K562 (cell line): ENCODE measurements around the gene CYP11A1. TPM values are rescaled to one million over a fixed set of nuclear protein-coding genes. Genes with fewer than 3 reads are reported as not detected.

Source experiments
- AFF4 ChIP-seq: sonication (generic); formaldehyde crosslinking; IDR thresholded peaks from 2 replicates; pipeline ENCODE4 v1.8.0; 2023; ENCODE audit warnings: mild to moderate bottlenecking, missing genetic modification reagents
- ATF2 ChIP-seq: sonication (generic); formaldehyde crosslinking; IDR thresholded peaks from 2 replicates; pipeline ENCODE4 v1.8.1; 2022; ENCODE audit warnings: missing genetic modification reagents
- E2F1 ChIP-seq: sonication (generic); formaldehyde crosslinking; IDR thresholded peaks from 2 replicates; pipeline ENCODE4 v1.8.1; 2023; ENCODE audit warnings: mild to moderate bottlenecking, missing genetic modification reagents, moderate library complexity
- ETS1 ChIP-seq: conservative IDR thresholded peaks from 2 replicates; pipeline ENCODE4 v1.6.1; 2011; ENCODE audit warnings: low read depth, mild to moderate bottlenecking, low read length; ENCODE audit not compliant: control insufficient read depth
- HDAC1 ChIP-seq, 2 experiments: fragments of 450-650 bp; IDR thresholded peaks; 2 replicates each; pipeline ENCODE4 v1.6.1; 2016 to 2017; ENCODE audit warnings: inconsistent platforms in 1 of 2, mild to moderate bottlenecking in 1 of 2, moderate library complexity in 1 of 2
- MAZ ChIP-seq, 2 experiments: fragments of 450-650 bp in 1 of 2; sonication (generic) in 1 of 2; formaldehyde crosslinking; IDR thresholded peaks in 1 of 2; conservative IDR thresholded peaks in 1 of 2; 2 replicates each; pipeline versions ENCODE4 v1.4.0 to v1.5.0; 2020; ENCODE audit warnings: mild to moderate bottlenecking in 1 of 2, missing genetic modification reagents in 1 of 2
- MCM5 ChIP-seq: fragments of 450-650 bp; IDR thresholded peaks from 2 replicates; pipeline ENCODE4 v1.6.1; 2016; ENCODE audit warnings: low read depth
- NFYB ChIP-seq: IDR thresholded peaks from 2 replicates; pipeline ENCODE4 v1.6.1; 2011; ENCODE audit warnings: mild to moderate bottlenecking, moderate library complexity; ENCODE audit not compliant: insufficient read length; ENCODE audit errors: extremely low read depth
- POLR2G ChIP-seq: fragments of 200-400 bp; formaldehyde crosslinking; IDR thresholded peaks from 2 replicates; pipeline ENCODE4 v1.6.1; 2017; ENCODE audit warnings: low read depth, mild to moderate bottlenecking, antibody characterized with exemption, low read length, moderate library complexity
- STAT5A ChIP-seq: IDR thresholded peaks from 2 replicates; pipeline ENCODE4 v1.6.1; 2012; ENCODE audit warnings: low read length, inconsistent platforms, borderline replicate concordance
- ZMIZ1 ChIP-seq, 2 experiments: fragments of 150-350 bp in 1 of 2; IDR thresholded peaks; 2 replicates each; pipeline ENCODE4 v1.6.1; 2012 to 2016; ENCODE audit warnings: low read depth in 2 of 2, low read length in 2 of 2, mild to moderate bottlenecking in 1 of 2, moderate library complexity in 1 of 2
- ZNF133 ChIP-seq: fragments of 250-450 bp; sonication (Bioruptor Pico); IDR thresholded peaks from 2 replicates; pipeline ENCODE4 v1.4.0; 2020; ENCODE audit warnings: mild to moderate bottlenecking
- ZNF75A ChIP-seq: fragments of 450-650 bp; formaldehyde crosslinking; IDR thresholded peaks from 2 replicates; pipeline ENCODE4 v1.4.0; 2020; ENCODE audit warnings: mild to moderate bottlenecking
- ZNF778 ChIP-seq: fragments of 450-650 bp; formaldehyde crosslinking; IDR thresholded peaks from 2 replicates; pipeline ENCODE4 v1.4.0; 2020; ENCODE audit warnings: mild to moderate bottlenecking, moderate library complexity
- polyA plus RNA-seq, 8 experiments: library from polyadenylated mRNA; depleted of rRNA in 4 of 8; stranded (reverse) in 5 of 8; unstranded in 3 of 8; fragments of >200 nt; fragmentation: Nextera tagmentation in 2 of 8; fragmentation: Illumina TruSeq in 1 of 8; extraction: Ambion mirVana in 2 of 8; extraction: Trizol in 1 of 8; gene quantifications; 2 replicates each; pipeline versions ENCODE4 v1.2.1 to v1.2.3, GENCODE V29; 2011 to 2014; ENCODE audit warnings: inconsistent platforms in 1 of 8, missing spikeins in 1 of 8
- total RNA-seq, 7 experiments: library from RNA; depleted of rRNA in 6 of 7; stranded (reverse); fragments of >200 nt in 6 of 7; fragmentation: Illumina TruSeq in 2 of 7; extraction: Trizol in 2 of 7; gene quantifications; 2 replicates each; pipeline versions ENCODE4 v1.2.1 to v1.2.3, GENCODE V29; 2011 to 2021; ENCODE audit warnings: low replicate concordance in 1 of 7

Gene CYP11A1
- total and polyA plus RNA-seq, 9 of the 15 experiments (the other 6 are each of a cell fraction or from before 2014, with no cell fraction given), result 0.06 to 0.24 (median 0.10) TPM; not detected in 4

GRCh38 chr15:74291101-74292071 is 76.1 kb downstream of the CYP11A1 start (continued):
- TF ChIP-seq ETS1, result peak; percentile 63; the same call in 1 of the 2 replicates
- no peak for TF ChIP-seq NFYB
- TF ChIP-seq HDAC1 (IDR thresholded peaks at IDR 0.05), result peak in 1 of 2 experiments; percentile 78; a peak in 2 of 4 replicates
- no peak for TF ChIP-seq AFF4 (CRISPR knock-in tag)
- 0 out of 2 replicates have a peak, but pooled peaks have one; percentile 20 for TF ChIP-seq POLR2G
- peak; percentile 88 for TF ChIP-seq E2F1 (CRISPR knock-in tag)
- TF ChIP-seq MAZ (CRISPR knock-in tag; conservative IDR thresholded peaks at IDR 0.05 in 1 of 2, IDR thresholded peaks at IDR 0.05 in 1 of 2), result peak; percentile 65 to 95
- no peak for TF ChIP-seq ZMIZ1 (IDR thresholded peaks at IDR 0.05; ENCODE audit: low read depth in 2 of 2, low read length in 2 of 2)
- no peak for TF ChIP-seq ZNF75A
- no peak for TF ChIP-seq ZNF778 (CRISPR knock-in tag)
- TF ChIP-seq STAT5A, result no peak
- no peak for TF ChIP-seq MCM5
- no peak for TF ChIP-seq ZNF133
- no peak; the same call in 1 of the 2 replicates for TF ChIP-seq ATF2 (CRISPR knock-in tag)
